DND-41 (cell line): Measurements from ENCODE around the gene NLRP6.
"Not testable (repeated sequence)": the region's sequence is repeated elsewhere in the genome, so short reads cannot be mapped to it uniquely, and the experiment has no call there.

Source experiments
- CTCF ChIP-seq: IDR thresholded peaks from 2 replicates; pipeline ENCODE4 v1.5.1; 2012; ENCODE audit warnings: borderline replicate concordance, low read length, moderate library complexity, mild to moderate bottlenecking; ENCODE audit not compliant: poor library complexity, severe bottlenecking; ENCODE audit errors: extremely low read depth
- EZH2 ChIP-seq: IDR thresholded peaks from 3 replicates; pipeline ENCODE4 v1.6.1; 2012; ENCODE audit warnings: borderline replicate concordance, low read depth, mild to moderate bottlenecking, moderate library complexity, low read length, inconsistent platforms; ENCODE audit not compliant: severe bottlenecking

DNA sequence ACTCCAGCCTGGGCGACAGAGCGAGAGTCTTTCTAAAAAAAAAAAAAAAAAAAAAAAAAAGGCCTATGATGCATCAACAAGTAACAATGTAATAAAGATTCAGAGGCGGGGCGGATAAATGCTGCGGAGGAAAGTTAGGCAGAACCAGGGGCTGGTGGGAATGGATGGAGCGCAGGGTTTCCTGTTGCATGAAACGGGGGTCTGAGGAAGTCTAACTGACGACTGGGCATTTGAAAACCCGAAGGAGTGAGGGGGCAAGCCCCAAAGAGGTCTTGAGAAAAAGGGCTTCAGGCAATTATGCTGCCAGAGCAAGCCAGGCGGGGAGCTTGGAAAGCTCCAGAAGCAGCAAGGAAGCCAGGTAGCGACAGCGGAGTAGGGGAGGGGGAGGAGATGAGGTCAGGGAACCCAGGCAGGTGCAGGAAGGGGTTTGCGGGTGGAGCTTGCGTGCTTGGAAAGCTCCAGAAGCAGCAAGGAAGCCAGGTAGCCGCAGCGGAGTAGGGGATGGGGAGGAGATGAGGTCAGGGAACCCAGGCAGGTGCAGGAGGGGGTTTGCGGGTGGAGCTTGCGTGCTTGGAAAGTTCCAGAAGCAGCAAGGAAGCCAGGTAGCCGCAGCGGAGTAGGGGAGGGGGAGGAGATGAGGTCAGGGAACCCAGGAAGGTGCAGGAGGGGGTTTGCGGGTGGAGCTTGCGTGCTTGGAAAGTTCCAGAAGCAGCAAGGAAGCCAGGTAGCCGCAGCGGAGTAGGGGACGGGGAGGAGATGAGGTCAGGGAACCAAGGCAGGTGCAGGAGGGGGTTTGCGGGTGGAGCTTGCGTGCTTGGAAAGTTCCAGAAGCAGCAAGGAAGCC is 9.0 kb downstream of the NLRP6 start:
- TF ChIP-seq CTCF, EZH2: not testable (repeated sequence)
